ENCODE results near the gene WIPF3. TPM values are rescaled to one million over a fixed set of nuclear protein-coding genes. Genes with fewer than 3 reads are reported as not detected.

Gene WIPF3
- total and polyA plus RNA-seq, 2 of the 4 experiments (the other 2 are of a cell fraction), result not detected

DNA sequence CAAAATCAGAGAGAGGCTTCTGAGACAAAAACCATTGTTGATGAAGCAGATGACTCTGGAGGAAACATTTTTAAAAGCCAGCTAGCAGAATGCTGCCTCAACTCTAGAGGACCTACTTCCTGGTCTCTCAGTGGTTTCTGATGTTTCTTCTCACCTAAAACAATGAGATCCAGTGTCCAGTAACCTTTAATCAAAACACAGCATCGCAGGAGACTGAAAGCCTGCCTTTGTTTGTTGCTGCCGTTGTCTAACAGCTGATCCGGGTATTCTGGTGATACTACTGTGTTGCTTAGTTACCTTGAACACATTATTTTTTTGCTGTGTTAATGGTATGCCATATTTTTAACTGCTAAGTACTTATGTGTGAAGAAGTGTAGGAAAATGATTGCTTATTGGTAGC lies 70.9 kb downstream of the WIPF3 start:
- Histone ChIP-seq H3K4ac (ENCODE audit: low read depth, low read length) (no peak overlapping the region), H3K27me3 (ENCODE audit: control insufficient read depth, insufficient read depth, low read length) (peaks cover 7% of the 10 kb centered on the region; the same call in 1 of the 2 replicates), H3K4me2 (ENCODE audit: low read depth, low read length) (no peak overlapping the region), H2AK5ac (ENCODE audit: low read depth, low read length) (no peak overlapping the region), H3K27ac (ENCODE audit: insufficient read depth, low read length) (no peak overlapping the region), H3K4me1 (ENCODE audit: control insufficient read depth, insufficient read depth, low read length) (no peaks in the 10 kb centered on the region), H3K18ac (ENCODE audit: low read depth, low read length) (no peak overlapping the region), H2BK20ac (ENCODE audit: low read depth, low read length) (no peak overlapping the region), H3K23ac (ENCODE audit: low read depth, low read length) (no peak overlapping the region), H2AFZ (replicated peaks; ENCODE audit: low read length, poor library complexity) (no peak overlapping the region), H3K79me1 (ENCODE audit: low read depth in 1 of 2, low read length in 2 of 2) (no peaks in the 10 kb centered on the region), H3K36me3 (ENCODE audit: control insufficient read depth, insufficient read depth, low read length) (no peaks in the 10 kb centered on the region), H2AK9ac (replicated peaks; ENCODE audit: low read depth, low read length, poor library complexity) (no peak overlapping the region), H4K5ac (ENCODE audit: low read depth, low read length) (no peak overlapping the region), H3K56ac (ENCODE audit: extremely low read depth, insufficient read depth, low read length) (no peak overlapping the region), H3K9ac (ENCODE audit: low read depth, low read length) (no peak overlapping the region), H2BK15ac (ENCODE audit: low read depth, low read length) (no peak overlapping the region), H4K91ac (ENCODE audit: insufficient read depth, low read depth, low read length) (no peak overlapping the region), H3K4me3 (ENCODE audit: insufficient read depth, low read depth, low read length) (no peak overlapping the region), H3K14ac (replicated peaks; ENCODE audit: low read depth, low read length) (no peak overlapping the region), H2BK120ac (ENCODE audit: low read depth, low read length) (no peak overlapping the region), H3K9me3 (ENCODE audit: control insufficient read depth, insufficient read depth, low read length) (no peaks in the 10 kb centered on the region), H4K8ac (ENCODE audit: low read depth in 2 of 2, low read length in 2 of 2) (no peak overlapping the region), H4K20me1 (ENCODE audit: insufficient read depth, low read length) (no peaks in the 10 kb centered on the region), H2BK5ac (ENCODE audit: low read depth, low read length, poor library complexity, severe bottlenecking) (no peak overlapping the region), H3K9me1 (ENCODE audit: insufficient read depth, low read length) (no peaks in the 10 kb centered on the region)
- no CpG with 5 or more reads among the region's 3 CpGs for WGBS, 2 experiments (ENCODE audit: extremely low coverage in 2 of 2, insufficient read length in 1 of 2)
- no peak for ATAC-seq (ENCODE audit: low read depth)
- in situ Hi-C loops (cut with MboI; ENCODE audit: low sequenced_read_pairs), result loop anchor here (10.0 kb wide), 1 partner anchor 198 kb away; no protein-coding TSS in a partner anchor
- intact Hi-C loops (cut with micrococcal nuclease), result no loop called here
- ChIA-PET POLR2A (ENCODE audit: unreplicated experiment) (no interaction called here), CTCF (interaction anchor here (1.4 kb wide), 1 partner anchor 45 kb away, joined by 5 read pairs; no protein-coding TSS in a partner anchor)
- DNase-seq, result no peak
- dilution Hi-C loops (cut with HindIII; ENCODE audit: low sequenced_read_pairs, unreplicated experiment), result no loop called here
- TF ChIP-seq MXI1 (IDR thresholded peaks at IDR 0.05; ENCODE audit: borderline replicate concordance, low read depth, low read length) (no peak), SMC3 (IDR thresholded peaks at IDR 0.05; ENCODE audit: low read depth, low read length) (no peak), MAZ (IDR thresholded peaks at IDR 0.05; ENCODE audit: borderline replicate concordance, low read depth, low read length) (no peak)
- no TSS peak for BruUV-seq (replicated peaks)

Data from IMR-90 (cell line).